Measurements from ENCODE around the gene SIVA1.

The SIVA1 gene

DNA sequence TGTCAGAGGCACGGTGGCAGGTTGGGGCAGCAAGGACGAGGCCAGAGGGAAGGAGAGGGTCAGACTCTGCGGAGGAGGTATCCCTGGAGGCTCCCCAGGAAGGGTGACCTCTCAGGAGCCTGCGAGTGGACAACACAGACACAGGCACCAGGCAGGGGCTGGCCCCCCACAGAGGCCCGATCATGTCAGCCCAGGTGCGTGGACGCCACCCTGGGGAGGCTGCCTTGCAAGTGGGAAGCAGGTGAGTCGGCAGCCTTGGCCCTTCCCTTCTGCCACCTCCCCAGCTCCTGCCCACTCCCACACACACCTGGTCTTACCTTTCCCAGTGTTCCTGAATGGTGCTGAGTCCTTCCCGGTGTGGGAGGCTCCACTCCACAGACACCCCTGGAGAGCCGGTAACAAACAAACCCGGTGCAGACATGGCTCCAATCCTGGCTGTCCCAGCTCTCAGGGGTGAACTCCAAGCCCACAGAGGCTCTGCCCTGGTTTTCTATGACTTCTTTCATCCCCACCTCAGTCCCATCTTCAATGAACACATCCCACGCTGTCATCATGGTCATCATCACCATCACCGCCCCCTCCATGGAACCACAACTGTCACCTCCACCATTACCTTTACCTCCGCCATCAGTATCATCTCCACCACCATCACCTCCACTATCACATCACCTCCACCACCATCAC is 53.1 kb downstream of the SIVA1 start:
- TF ChIP-seq GATA2 (IDR thresholded peaks at IDR 0.05; ENCODE audit: low read depth, low read length) (no peak), GATA3 (IDR thresholded peaks at IDR 0.05; ENCODE audit: low read depth, low read length) (no peak)

DNA sequence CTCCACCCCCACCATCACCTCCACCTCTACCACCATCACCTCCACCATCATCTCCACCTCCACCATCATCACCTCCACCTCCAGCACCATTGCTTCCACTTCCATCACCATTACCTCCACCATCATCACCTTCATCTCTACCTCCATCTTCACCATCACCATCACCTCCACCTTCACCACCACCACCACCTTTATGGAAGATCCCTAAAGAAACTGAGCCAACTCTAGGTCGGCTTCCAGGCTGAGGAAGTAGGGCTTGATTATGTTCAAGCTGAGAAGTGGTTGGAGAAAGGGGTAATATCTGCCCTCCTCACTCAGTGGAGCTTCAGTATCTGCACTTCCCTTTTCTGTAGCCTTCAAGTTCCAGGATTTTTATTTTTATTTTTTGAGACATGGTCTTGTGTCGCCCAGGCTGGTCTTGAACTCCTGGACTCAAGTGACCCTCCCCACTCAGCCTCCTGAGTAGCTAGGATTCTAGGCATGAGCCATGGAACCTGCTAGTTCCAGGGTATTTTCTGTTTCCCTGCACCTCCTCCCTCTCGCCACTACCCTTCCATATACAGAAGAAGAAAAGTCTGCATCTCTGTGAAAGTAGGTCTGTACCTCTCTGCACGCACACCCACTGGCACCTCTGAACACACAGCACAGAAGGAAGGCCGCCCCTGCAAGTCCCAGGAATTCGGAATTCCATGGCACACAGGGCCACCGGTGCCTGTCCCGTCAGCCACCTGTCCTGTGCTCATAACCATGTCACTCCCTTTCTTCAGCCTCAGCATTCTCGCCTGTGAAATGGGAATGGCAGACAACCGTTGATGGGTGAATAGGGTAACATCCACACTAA is 53.9 kb downstream of the SIVA1 start:
- TF ChIP-seq GATA2 (IDR thresholded peaks at IDR 0.05; ENCODE audit: low read depth, low read length): no peak

DNA sequence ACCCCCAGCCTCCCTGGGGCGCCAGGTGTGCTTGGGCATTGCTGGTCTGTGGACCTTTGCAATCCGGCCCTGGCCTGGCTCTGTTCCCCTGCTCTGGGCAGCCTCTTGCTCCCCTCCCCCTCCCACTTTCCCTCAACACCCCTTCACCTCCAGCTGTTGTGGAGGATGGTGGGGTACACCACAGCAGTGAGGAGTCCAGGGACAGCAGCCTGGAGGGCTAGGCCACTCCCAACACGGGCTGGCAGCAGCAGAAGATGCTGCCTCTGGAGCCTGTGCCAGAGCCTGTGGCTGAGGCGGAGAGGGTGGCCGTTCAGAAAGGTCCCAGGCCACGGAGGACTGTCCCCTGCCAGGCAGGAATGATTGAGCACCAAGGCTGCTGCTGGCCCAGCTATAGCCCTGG is 55.5 kb downstream of the SIVA1 start:
- TF ChIP-seq GATA2 (IDR thresholded peaks at IDR 0.05; ENCODE audit: low read depth, low read length) (no peak), GATA3 (IDR thresholded peaks at IDR 0.05; ENCODE audit: low read depth, low read length) (no peak)

Measured in SH-SY5Y (cell line).